A172 (cell line): ENCODE results near the gene CTXN1. TPM values are rescaled to one million over a fixed set of nuclear protein-coding genes. Genes with fewer than 3 reads are reported as not detected.

Source experiments
- total RNA-seq: library from RNA; depleted of rRNA; stranded (reverse); fragments of >200 nt; shearing (Covaris generic); gene quantifications from 2 replicates; pipeline ENCODE4 v1.2.3, GENCODE V29; 2014; rRNA removed

The CTXN1 gene
- total RNA-seq, 1 experiment from 2014 or later: 24.3 TPM

Other genes starting within 250 kb of the CTXN1 start
- gene MCEMP1, start 249.0 kb downstream of the CTXN1 start, total RNA-seq: not detected in 2 replicates
- gene TRAPPC5, start 245.3 kb downstream of the CTXN1 start, total RNA-seq: 118 and 176 TPM in 2 replicates
- not detected in 2 replicates for gene FCER2, start 224.0 kb downstream of the CTXN1 start, total RNA-seq
- not detected in 2 replicates for gene CLEC4G, start 194.0 kb downstream of the CTXN1 start, total RNA-seq
- gene CD209, start 178.6 kb downstream of the CTXN1 start, total RNA-seq: not detected in 2 replicates
- gene CLEC4M, start 162.9 kb downstream of the CTXN1 start, total RNA-seq: 0.12 TPM in 1 of 2 replicates, not detected in the other
- 20.2 and 21.1 TPM in 2 replicates for gene EVI5L, start 95.9 kb downstream of the CTXN1 start, total RNA-seq
- gene PRR36, start 51.7 kb downstream of the CTXN1 start, total RNA-seq: 1.0 and 1.2 TPM in 2 replicates
- 30.8 and 33.7 TPM in 2 replicates for gene LRRC8E, start 37.6 kb downstream of the CTXN1 start, total RNA-seq
- 7.1 and 12.7 TPM in 2 replicates for gene MAP2K7, start 22.3 kb downstream of the CTXN1 start, total RNA-seq
- gene TGFBR3L, start 11.3 kb downstream of the CTXN1 start, total RNA-seq: 0.34 TPM in 1 of 2 replicates, not detected in the other
- 30.6 and 44.5 TPM in 2 replicates for gene SNAPC2, start 5.8 kb downstream of the CTXN1 start, total RNA-seq
- gene TIMM44, start 17.5 kb upstream of the CTXN1 start, total RNA-seq: 82.0 and 92.0 TPM in 2 replicates
- 69.3 and 79.7 TPM in 2 replicates for gene ELAVL1, start 79.5 kb upstream of the CTXN1 start, total RNA-seq
- not detected in 2 replicates for gene CCL25, start 126.6 kb upstream of the CTXN1 start, total RNA-seq
- gene FBN3, start 223.5 kb upstream of the CTXN1 start, total RNA-seq: 0.62 TPM in 1 of 2 replicates, not detected in the other